ENCODE results near the gene COL4A3.

The COL4A3 gene

DNA sequence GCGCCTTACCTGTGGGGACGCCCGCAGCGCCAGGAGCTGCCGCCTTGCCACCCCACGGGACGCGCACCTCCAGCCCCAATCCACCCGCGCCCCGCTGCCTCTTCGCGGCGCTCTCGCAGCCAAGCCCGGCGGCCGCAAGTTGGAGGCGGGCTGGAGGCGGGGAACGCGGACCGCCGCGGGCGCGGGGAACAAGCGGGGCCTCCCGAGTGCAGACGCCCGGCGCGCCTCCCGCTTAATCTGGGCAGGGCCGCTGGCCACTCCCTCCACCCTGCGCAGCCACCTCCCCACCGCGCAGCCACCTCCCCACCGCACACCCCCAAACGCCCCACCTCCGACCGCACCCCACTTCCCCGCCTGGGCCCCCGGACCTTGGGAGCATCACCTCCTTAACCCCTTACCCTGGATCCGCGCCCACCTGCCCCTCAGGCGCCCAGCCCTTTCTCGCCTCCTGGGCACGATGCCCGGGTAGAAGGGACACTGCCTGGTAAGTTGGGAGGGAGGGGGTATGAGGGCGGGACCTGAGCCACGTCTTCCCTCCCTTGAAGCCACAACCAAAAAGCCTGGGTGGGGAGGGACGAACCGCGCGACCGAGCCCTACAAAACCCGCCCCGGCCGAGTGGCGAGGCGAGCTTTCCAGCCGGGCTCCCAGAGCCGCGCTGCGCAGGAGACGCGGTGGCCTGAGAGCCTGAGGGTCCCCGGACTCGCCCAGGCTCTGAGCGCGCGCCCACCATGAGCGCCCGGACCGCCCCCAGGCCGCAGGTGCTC is at the start of gene COL4A3, which contains the start of gene COL4A4:
COL4A3 (plus strand) TSS at position 627 of the 765 bp plus-strand sequence; CDS start at position 730, 103 bp downstream.
COL4A4 (minus strand) TSS at position 208 of the 765 bp plus-strand sequence. CDS start 16,722 bp downstream, outside the sequence.
- no peak for DNase-seq (ENCODE audit: low read depth)

DNA sequence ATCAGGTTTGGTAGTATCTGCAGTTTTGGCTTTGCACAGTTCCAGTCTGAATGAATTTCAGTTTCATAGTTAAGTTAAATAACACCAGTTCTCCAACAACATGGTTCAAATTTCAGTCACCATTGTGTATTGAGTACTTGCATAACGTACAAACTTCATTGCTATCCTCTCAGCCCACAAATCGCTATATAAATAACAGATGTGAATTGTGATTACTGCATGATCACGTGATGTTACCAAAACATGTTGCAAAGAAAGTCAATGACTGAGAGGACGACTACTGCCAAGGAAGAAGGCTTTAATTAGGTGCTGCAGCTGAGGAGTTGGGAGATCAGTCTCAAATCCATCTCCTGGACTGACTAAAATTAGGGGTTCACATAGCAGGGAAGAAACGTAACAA is 48.7 kb upstream of the COL4A3 start:
- peak; percentile 41 for DNase-seq (ENCODE audit: low read depth)

DNA sequence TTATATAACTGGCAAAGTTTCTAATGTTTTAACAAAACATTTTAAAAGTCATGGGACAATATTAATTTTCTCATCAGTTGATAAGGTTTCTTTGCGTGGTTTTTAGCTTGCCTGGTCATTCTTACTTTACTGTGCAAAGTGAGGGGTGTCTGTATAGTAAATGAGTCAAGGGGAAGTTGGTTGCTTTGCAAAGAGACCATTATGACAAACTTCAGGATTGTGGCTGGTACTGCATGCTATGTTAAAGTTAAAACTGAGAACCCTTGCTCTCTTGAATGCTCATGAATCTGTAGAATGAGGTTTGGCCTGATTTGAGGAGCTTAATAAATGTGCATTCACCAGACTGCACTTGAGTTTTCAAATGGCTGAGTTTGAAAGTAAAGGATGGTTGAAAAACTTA is 47.4 kb upstream of the COL4A3 start:
- no peak for DNase-seq (ENCODE audit: low read depth)

DNA sequence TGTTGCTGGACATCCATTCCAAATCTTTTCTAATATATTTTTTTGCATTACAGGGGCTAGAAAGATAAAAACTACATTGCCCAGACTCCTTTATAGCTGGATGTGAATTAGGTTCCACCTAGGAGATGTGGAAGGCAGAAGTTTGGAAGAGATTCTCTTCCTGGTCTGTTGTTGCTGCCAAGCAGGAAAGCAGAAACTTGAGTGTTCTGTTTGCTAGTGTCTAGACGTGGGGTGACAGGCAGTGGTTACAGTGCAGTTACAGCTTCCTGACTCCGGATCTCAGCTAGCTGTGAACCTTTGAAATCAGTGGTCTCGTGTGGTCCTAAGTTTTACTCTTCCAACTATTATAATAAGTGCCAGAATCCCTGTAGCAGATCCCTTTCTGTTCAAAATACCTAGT is 46.6 kb upstream of the COL4A3 start:
- DNase-seq (ENCODE audit: low read depth) = no peak

DNA sequence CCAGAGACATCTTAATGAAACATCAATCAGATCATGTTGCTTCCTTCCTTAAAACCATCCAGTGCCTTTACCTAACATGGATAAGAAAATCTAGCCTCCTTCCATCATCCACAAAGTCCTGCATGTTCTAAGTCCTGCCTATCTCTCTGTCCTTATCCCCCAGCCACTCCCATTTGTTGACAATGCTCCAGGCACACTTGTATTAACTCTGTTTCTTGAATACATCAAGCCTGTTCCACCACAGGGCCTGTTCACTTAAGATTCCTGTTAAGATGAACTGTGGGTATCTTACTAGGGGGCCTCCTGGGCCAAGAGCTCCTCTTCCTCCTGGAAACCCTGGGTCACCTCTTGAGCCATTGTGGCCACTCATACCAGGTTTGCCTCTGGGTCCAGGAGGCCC is 46.1 kb upstream of the COL4A3 start:
- DNase-seq (ENCODE audit: low read depth) = no peak

DNA sequence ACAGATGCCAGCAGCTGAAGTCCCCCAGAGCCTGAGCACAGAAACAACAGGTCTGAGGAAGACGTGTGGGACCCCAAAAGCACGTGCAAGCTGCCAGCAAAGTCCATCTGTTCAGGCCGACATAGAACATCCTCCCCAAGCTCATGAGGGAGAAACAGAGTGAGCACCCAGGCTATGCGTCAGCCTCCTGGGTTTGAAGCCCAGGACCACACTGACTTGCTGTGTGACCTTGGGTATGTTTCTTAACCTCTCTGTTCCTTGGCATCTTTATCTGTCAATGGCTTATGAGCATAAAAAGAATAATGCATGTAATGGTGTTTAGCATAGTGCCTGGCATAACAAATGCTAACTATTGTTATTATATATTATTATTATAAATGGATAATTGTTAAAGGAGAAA is 40.7 kb upstream of the COL4A3 start:
- no peak for DNase-seq (ENCODE audit: low read depth)

DNA sequence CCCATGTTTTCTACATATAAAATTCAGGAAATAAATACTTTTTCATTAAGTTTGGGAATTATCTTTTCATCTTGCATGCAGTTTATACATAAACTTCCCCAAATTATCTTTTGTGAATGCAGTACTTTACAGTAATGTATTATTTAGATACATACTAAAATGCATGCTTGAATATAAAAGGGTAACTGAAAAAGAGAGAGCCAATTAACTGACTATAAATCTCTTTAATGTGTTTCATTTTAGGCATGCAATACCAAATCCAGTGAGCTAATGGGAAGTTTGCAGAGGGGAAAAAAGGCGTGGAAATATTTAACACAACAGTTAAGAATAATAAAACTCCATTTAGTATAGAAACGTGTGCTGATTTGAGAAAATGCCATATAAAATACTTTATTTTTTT is 39.6 kb upstream of the COL4A3 start:
- DNase-seq (ENCODE audit: low read depth) = no peak

DNA sequence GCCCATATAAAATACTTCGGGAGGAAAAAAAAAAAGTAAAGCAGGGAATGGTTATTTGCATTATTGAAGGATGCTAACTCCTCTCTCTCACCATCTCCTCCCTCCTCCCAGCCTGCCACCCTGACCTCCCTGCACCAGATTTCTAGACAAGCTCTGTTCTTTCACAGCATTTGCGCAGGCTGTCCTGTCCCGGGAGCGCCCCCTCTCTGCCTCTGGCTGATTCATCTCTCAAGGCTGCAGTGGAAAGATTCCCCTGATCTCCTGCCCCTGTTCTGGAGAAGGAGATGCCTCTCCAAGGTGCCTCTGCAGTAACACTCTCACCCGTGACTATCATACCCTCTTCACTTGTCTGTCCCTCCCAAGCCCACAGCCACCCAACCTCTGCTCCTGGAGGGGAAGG is 38.9 kb upstream of the COL4A3 start:
- no peak for DNase-seq (ENCODE audit: low read depth)

DNA sequence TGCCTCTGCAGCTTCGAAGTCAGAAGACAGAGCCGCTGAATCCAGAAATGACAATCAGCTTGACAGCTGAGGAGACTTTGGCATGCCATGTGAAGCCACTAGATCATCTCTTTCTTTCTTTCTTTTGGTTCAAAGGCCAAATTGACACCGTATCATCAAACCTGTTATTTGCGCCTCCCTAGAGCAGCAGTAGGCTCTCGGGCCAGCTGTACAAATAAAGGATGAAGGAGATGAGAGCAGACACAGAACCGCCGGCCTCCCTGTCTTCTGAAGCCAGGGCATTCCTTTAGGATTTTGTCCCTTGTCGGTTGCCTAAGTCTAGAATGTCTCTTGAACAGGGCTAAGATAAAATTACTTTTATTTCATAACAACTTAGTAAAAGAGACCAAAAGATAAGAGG is 37.2 kb upstream of the COL4A3 start:
- no peak for DNase-seq (ENCODE audit: low read depth)

DNA sequence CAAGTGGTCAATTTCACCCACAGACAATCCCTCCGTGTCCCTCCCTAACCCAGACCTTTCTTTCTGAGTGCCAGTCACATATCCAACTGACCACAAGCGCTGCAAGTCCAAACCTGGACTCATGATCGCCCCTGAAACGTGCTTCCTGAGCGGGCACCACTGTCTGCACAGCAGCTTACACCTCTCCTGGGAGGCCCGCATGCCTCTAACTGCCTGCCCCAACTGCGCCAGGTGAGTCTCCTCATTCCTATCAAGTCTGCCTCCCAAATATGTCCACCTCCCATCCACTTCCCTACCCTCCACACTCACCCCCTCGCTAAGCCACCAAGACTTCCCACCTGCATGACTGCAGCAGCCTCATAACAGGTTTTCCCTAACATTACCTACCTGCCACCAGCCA is 33.8 kb upstream of the COL4A3 start:
- DNase-seq (ENCODE audit: low read depth) = no peak

DNA sequence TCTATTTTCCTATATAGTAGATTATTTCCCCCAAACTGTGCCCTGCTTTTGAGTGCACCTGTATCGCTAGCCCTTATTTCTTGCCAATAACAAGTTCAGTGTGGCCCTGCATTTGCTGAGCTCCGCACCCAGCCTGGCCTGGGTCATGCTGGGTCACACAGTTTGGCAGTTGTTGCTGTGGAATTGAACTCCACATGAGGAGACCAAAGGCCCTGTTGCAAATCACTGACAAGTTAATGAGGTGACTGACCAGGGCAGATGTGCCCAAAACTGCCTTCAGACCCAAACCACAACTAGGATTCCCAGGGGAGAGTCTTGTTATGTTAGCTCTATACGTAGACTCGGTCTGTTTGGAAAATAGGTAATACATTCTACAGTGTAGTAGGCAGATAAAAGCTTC is 31.4 kb upstream of the COL4A3 start:
- no peak for DNase-seq (ENCODE audit: low read depth)

DNA sequence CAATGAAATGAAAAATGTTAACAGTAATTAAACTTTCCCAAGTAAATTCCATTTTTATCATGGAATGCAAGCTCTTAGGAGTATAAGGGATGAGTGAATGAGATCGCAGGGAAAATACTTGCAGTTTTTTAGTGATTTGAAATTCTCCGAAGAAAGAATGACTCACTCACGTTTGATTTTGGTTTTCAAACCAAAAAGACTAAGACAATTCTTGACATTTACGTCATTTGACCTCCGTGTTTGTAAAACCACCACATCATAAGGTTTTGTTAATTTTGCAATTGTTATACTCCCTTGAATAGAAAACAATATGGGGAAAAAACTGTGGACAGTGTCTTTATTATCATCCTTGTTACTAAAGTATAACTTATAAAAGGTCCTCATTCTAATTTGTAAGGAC is 29.8 kb upstream of the COL4A3 start:
- DNase-seq (ENCODE audit: low read depth) = no peak

DNA sequence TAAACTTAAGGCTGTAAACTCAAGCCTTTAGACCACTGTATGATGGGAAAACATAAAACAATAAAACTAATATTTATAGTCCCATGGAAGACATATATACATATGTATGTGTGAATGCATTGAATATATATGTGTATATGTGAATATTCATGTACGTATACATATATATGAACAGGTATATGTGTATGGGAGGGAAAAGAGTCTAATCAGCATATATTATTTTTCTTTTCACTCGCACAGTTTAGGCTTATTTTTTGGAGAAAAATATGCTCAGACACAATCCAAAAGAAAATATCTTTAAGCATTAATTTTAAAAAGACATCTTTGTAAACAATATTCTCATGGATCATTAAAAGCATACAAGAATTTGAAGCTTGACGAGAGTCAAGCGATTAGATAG is 23.1 kb upstream of the COL4A3 start:
- DNase-seq (ENCODE audit: low read depth) = no peak

DNA sequence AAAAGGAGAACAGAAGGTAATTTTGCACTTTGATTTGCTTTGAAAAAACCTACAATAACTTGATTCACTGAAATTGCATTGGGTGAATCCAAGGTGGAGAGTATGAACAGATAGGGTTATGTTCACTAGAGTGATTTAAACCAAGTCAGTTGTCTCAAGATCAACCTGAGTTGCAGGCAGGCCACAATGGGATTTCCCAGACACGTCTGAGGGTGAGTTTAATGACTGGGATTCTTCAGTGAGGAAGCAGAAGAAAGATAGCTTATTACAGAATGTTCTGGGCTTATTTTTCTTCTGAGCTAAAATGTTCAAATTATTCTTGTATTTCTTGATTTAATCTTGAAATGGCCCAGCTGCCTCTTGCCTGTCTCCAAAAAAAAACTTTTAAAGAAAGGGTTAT is 20.5 kb upstream of the COL4A3 start:
- DNase-seq (ENCODE audit: low read depth) = no peak

DNA sequence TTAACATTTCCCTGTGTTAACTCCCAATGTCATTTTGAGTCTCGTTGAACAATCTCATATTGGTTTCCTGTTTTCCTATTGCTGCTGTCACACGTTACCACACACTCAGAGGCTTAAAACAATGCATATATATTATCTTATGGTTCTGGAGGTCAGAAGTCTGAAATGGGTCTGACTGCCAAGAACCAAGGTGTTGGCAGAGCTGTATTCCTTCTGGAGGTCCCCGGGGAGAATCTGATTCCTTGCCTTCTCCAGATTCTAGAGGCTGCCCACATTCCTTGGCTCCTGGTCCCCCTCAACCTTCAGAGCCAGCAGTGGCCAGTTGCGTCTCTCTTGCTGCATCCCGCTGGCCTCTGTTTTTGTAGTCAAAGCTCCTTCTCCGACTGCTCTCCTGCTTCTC is 18.0 kb upstream of the COL4A3 start:
- DNase-seq (ENCODE audit: low read depth) = no peak

DNA sequence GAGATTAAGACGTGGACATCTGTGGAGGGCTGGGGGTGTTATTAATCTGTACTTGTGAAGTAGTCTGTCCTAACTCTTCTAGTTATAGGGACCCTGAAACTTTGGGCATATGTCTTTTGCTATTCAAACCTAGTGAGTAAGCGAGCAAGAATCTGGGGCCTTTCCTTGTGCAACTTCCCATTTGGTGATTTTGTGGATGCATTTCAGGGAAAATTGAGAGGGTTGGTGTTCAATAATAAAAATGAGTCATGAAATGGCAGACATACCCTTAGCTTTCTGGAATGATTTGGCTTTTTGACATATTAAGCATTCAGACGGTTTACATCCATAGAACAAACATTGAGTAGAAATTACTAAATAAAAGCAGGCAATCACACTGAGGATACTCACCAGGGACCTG is 17.4 kb upstream of the COL4A3 start:
- DNase-seq (ENCODE audit: low read depth) = no peak

DNA sequence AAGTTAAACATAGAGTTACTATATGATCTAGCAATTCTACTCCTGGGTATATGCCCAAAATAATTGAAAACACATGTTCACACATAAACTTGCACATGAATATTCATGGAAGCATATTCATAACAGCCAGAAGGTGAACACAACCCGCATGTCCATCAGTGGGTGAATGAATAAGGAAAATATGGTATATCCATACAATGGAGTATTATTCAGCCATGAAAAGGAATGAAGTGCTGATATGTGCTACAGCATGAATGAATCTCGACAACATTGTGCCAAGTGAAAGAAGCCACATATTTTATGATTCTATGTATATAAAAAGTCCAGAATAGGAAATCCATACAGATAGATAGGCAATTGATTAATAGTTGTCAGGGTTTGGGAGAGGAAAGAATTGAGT is 16.3 kb upstream of the COL4A3 start:
- no peak for DNase-seq (ENCODE audit: low read depth)

DNA sequence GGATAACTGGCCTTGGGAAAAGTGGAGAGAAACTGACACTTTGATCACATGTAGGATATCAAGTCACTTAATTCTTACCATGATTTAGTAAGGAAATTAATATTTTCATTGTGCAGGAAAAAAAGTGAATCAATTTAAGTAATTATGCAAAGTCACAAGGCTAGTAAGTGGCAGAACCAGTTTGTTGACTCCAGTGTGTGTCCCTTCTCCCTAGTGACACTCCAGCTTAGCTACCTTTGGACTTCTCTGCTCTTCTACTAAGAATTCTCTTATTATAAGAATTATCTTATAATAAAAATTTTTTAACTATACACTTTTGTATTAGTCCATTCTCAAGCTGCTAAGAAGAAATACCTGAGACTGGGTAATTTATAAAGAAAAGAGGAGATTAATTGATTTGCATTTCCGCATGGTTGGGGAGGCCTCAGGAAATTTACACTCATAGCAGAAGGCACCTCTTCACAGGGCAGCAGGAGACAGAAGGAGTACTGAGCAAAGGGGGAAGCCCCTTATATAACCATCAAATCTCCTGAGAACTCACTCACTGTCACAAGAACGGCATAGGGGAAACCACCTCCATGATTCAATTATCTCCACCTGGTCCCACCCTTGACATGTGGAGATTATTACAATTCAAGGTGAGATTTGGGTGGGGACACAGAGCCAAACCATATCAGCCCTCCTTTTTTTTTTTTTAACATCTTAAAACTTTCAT is 14.0 kb upstream of the COL4A3 start:
- no peak for DNase-seq (ENCODE audit: low read depth)

DNA sequence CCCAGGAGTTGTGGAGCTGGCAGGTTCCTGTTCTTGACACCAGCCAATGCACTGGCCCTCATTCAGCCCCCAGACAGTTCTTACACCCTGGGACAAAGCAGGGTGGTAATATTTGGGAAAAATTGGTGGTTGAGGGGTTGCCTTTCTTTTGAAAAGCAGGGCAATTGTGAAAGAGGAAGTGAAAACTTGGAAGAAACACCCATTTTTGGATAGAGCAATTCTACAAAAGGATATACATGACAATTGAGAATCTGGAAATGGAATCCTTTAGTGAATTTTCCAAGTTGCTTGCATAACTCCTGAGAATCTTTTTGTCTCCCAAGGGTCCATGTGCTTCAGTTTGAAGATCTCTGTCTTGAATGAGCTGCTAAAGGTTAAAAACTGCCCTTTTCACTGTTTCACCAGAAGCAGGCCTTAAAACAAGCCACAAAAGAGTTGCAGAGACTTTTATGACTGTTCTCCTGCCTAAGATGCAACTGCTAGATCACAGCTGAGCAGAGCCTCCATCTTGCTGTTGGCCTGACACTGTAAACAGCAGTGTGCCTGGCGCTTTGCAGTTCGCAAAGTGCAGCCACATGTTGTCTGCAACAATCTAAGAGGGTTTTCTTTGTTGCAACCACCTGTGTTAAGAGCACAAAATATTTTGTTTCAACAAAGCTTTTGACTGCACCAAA is 12.2 kb upstream of the COL4A3 start:
- no peak for DNase-seq (ENCODE audit: low read depth)

DNA sequence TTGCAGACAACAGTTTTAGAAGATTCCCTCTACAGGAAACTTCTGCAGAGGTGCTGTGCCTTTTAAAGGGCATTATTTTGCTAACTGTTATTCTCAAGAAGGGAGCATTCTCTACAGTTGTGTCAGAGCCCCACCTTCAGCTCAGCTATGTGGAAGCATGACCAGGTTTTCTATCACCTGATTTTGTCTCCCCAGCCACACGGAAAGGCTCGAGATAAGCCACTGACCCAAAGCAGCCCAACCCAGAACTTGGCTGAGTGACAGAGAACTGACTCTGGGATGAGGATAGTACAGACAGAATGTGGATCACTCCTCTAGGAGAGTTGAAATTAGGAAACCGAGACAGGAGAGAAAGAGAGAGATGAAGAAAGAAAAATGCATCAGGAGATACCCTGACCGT is 11.1 kb upstream of the COL4A3 start:
- no peak for DNase-seq (ENCODE audit: low read depth)

DNA sequence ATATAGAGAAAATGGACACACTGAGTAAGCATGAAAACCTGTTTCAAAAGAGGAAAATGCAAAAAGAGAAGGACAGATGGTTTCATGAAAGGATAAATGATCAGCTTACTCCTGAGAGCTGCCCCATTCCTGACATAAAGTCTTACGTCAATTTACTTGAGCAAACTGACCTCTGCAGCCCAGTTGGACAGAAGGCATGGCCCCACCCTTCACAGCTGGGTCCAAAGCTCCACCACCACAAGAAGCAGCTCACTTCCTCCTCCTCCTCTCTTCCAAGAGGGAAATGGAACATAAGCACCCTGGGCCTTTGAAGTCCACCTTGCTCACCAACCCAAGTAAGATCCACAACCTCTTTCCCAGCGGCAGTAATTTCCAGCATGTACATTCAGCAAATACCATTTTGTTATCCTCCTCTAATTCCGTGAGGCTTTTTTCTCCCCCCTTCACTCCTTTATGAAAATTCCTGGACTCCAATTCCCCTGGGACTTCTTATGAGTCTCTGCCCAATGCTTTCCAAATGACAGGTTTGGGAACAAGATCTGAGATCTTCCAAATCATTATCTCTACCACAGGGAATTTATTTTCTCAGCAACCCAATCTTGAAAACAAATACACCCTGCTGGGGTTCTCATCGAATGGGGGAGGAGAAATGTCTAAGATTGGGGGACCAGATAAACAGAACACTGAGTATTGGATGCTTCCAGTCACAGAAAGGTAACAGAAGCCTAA is 10.5 kb upstream of the COL4A3 start:
- DNase-seq (ENCODE audit: low read depth) = no peak

DNA sequence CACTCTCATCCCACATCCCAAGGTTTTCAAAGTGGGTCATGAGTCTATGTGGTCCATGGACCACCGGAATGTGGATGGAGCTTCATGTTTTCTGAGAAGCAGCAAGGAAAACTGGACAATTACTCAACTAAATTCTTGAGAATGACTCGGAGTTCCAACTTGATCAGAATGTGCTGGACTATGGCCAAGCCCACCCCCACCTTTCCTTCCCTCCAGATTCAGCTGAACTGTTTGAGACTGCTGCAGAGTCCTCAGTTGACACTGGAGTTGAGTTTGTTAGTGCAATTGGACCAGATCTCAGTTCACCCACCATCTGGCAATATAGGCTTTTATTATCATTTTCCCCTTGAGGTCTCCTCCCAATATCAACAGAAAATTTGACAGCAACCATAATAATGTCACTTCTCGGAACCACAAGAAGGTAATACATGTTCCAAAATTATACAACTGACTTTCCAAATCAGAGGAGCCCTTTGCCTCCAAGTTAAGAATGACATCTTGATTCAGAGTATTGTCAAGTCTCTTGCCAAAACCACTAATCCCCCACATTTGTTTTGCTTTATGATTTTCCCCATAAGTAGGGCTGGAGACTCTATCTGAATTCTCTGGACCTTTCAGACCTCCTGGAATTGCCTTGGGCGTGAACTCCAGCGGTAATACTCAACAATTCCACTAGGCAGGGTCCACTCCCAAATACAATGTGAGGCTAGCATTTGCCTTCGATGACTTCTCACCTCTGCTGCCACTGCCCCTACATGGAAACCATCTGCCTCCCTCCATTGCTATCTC is 9.2 kb upstream of the COL4A3 start:
- peak; percentile 20 for DNase-seq (ENCODE audit: low read depth)

Data from fibroblast of the conjunctiva (primary cell).